Liver (tissue), 3 donors: ENCODE measurements around the gene CDK9.

ENCODE experiments used
- JUND ChIP-seq, 2 donors: IDR thresholded peaks; 2 replicates each; pipeline ENCODE4 v1.6.1; 2016; ENCODE audit warnings: antibody characterized with exemption in 2 of 2
- NR2F2 ChIP-seq: IDR thresholded peaks from 2 replicates; pipeline ENCODE4 v1.6.1; 2016; ENCODE audit warnings: antibody characterized with exemption
- TF ChIP-seq, protein P1 (sequence below): fragments of 150-350 bp; IDR thresholded peaks from 2 replicates; pipeline ENCODE4 v1.5.1; 2017; ENCODE audit warnings: improper control_type of control experiment, low read depth, low read length; ENCODE audit not compliant: missing input control
- TF ChIP-seq, protein P2 (sequence below): IDR thresholded peaks from 2 replicates; pipeline ENCODE4 v1.6.1; 2016; ENCODE audit warnings: antibody characterized with exemption
- donor health status: healthy.
- donor health status: healthy.

DNA sequence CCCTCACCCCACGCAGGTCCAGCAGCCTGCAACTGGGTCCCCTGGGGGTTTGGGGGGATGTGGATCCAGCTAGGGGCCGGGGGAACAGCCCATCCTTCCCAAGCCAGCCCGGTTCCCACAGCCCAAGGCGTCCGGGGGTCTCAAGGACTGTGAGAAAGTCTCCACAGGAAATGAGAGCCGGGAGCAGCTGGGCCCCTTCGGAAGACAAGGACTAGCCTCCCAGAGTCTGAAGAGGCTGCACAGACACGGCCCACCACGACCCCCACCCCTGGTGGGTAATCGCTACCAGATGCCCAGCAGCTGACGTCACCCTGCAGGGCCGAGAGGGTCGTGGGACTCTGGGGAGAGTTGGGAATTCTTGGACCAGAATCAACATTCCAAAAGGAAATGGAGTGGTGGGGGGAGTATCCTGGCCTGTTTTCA is 17.9 kb upstream of the CDK9 start:
- TF ChIP-seq, protein P1, sequence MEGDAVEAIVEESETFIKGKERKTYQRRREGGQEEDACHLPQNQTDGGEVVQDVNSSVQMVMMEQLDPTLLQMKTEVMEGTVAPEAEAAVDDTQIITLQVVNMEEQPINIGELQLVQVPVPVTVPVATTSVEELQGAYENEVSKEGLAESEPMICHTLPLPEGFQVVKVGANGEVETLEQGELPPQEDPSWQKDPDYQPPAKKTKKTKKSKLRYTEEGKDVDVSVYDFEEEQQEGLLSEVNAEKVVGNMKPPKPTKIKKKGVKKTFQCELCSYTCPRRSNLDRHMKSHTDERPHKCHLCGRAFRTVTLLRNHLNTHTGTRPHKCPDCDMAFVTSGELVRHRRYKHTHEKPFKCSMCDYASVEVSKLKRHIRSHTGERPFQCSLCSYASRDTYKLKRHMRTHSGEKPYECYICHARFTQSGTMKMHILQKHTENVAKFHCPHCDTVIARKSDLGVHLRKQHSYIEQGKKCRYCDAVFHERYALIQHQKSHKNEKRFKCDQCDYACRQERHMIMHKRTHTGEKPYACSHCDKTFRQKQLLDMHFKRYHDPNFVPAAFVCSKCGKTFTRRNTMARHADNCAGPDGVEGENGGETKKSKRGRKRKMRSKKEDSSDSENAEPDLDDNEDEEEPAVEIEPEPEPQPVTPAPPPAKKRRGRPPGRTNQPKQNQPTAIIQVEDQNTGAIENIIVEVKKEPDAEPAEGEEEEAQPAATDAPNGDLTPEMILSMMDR: no peak
- TF ChIP-seq NR2F2 (no peak), JUND (IDR thresholded peaks at IDR 0.05) (no peak)
- TF ChIP-seq, protein P2, sequence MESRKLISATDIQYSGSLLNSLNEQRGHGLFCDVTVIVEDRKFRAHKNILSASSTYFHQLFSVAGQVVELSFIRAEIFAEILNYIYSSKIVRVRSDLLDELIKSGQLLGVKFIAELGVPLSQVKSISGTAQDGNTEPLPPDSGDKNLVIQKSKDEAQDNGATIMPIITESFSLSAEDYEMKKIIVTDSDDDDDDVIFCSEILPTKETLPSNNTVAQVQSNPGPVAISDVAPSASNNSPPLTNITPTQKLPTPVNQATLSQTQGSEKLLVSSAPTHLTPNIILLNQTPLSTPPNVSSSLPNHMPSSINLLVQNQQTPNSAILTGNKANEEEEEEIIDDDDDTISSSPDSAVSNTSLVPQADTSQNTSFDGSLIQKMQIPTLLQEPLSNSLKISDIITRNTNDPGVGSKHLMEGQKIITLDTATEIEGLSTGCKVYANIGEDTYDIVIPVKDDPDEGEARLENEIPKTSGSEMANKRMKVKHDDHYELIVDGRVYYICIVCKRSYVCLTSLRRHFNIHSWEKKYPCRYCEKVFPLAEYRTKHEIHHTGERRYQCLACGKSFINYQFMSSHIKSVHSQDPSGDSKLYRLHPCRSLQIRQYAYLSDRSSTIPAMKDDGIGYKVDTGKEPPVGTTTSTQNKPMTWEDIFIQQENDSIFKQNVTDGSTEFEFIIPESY: no peak
